ENCODE data around the gene NSF. TPM values are rescaled to one million over a fixed set of nuclear protein-coding genes. Genes with fewer than 3 reads are reported as not detected.

NSF gene
- total RNA-seq, 1 donor from 2014 or later = 13.3 TPM

GRCh38 chr17:46772475-46773220, 182.2 kb downstream of the NSF start:
- peak overlapping the region; percentile 59 for H3K4me3 ChIP-seq (ENCODE audit: low read depth, low read length)
- no peak for DNase-seq (ENCODE audit: low read depth)
- TF ChIP-seq CTCF (conservative IDR thresholded peaks at IDR 0.05; ENCODE audit: low read depth, low read length) = no peak

- no peak overlapping the region for H3K4me3 ChIP-seq (ENCODE audit: low read depth, low read length)
- no peak for DNase-seq (ENCODE audit: low read depth)
- no peak for TF ChIP-seq CTCF (conservative IDR thresholded peaks at IDR 0.05; ENCODE audit: low read depth, low read length)
Measured at GRCh38 chr17:46773221-46773605, 182.7 kb downstream of the NSF start.

GRCh38 chr17:46773676-46774075, 183.2 kb downstream of the NSF start:
- no peak for TF ChIP-seq CTCF (conservative IDR thresholded peaks at IDR 0.05; ENCODE audit: low read depth, low read length)
- no peak for DNase-seq (ENCODE audit: low read depth)
- H3K4me3 ChIP-seq (ENCODE audit: low read depth, low read length) = no peak overlapping the region

GRCh38 chr17:46774108-46774737, 183.8 kb downstream of the NSF start:
- TF ChIP-seq CTCF (conservative IDR thresholded peaks at IDR 0.05; ENCODE audit: low read depth, low read length) = no peak

GRCh38 chr17:46776298-46777005, 186.0 kb downstream of the NSF start:
- TF ChIP-seq CTCF (conservative IDR thresholded peaks at IDR 0.05; ENCODE audit: low read depth, low read length) = no peak
- no peak for DNase-seq (ENCODE audit: low read depth)
- no peak overlapping the region for H3K4me3 ChIP-seq (ENCODE audit: low read depth, low read length)

More at GRCh38 chr17:46774108-46774737, 183.8 kb downstream of the NSF start:
- DNase-seq (ENCODE audit: low read depth) = no peak
- H3K4me3 ChIP-seq (ENCODE audit: low read depth, low read length) = no peak overlapping the region

GRCh38 chr17:46777943-46778915, 187.8 kb downstream of the NSF start:
- no peak for TF ChIP-seq CTCF (conservative IDR thresholded peaks at IDR 0.05; ENCODE audit: low read depth, low read length)
- no peak for DNase-seq (ENCODE audit: low read depth)
- no peak overlapping the region for H3K4me3 ChIP-seq (ENCODE audit: low read depth, low read length)

All from epithelial cell of proximal tubule (primary cell).